H9 (cell line): Measurements from ENCODE around the gene DTNBP1. TPM values are rescaled to one million over a fixed set of nuclear protein-coding genes. Genes with fewer than 3 reads are reported as not detected.
A peak's percentile ranks its signal among the peaks of the same experiment; 100 is the strongest.

Source experiments
- DNase-seq: peaks from one replicate; pipeline ENCODE4 v3.0.0-alpha.2; 2017
- H2AFZ ChIP-seq: one replicate; pipeline ENCODE4 v1.6.1; 2013; ENCODE audit warnings: mild to moderate bottlenecking, low read length, control low read depth, moderate library complexity
- H2AK5ac ChIP-seq: 2 replicates; pipeline ENCODE4 v1.6.1; 2013; ENCODE audit warnings: low read length, control low read depth, mixed read lengths; ENCODE audit not compliant: insufficient read length
- H2BK120ac ChIP-seq: one replicate; pipeline ENCODE4 v1.6.1; 2013; ENCODE audit warnings: low read depth, mild to moderate bottlenecking, low read length, control low read depth, inconsistent platforms; ENCODE audit not compliant: poor library complexity, severe bottlenecking
- H2BK12ac ChIP-seq: 2 replicates; pipeline ENCODE4 v1.6.1; 2013; ENCODE audit warnings: low read length, control low read depth, mixed read lengths, low read depth; ENCODE audit not compliant: insufficient read length
- H2BK15ac ChIP-seq: 2 replicates; pipeline ENCODE4 v1.6.1; 2013; ENCODE audit warnings: low read depth, low read length, control low read depth
- H2BK20ac ChIP-seq: one replicate; pipeline ENCODE4 v1.6.1; 2013; ENCODE audit warnings: low read depth, mild to moderate bottlenecking, low read length, control low read depth, inconsistent platforms; ENCODE audit not compliant: poor library complexity, severe bottlenecking
- H2BK5ac ChIP-seq: 2 replicates; pipeline ENCODE4 v1.6.1; 2013; ENCODE audit warnings: low read length, control low read depth, mixed read lengths; ENCODE audit not compliant: insufficient read length
- H3K14ac ChIP-seq: 2 replicates; pipeline ENCODE4 v1.6.1; 2013; ENCODE audit warnings: low read length, control low read depth; ENCODE audit not compliant: insufficient read depth
- H3K18ac ChIP-seq: 2 replicates; pipeline ENCODE4 v1.6.1; 2013; ENCODE audit warnings: low read depth, mild to moderate bottlenecking, mixed read lengths, low read length, control low read depth; ENCODE audit not compliant: insufficient read length
- H3K23ac ChIP-seq: 2 replicates; pipeline ENCODE4 v1.6.1; 2013; ENCODE audit warnings: low read length, control low read depth, mixed read lengths, low read depth; ENCODE audit not compliant: insufficient read length
- H3K23me2 ChIP-seq: 2 replicates; pipeline ENCODE4 v1.6.1; 2013; ENCODE audit warnings: low read depth, mild to moderate bottlenecking, mixed read lengths, low read length, control low read depth; ENCODE audit not compliant: insufficient read length, poor library complexity, severe bottlenecking
- H3K27ac ChIP-seq: 2 replicates; pipeline ENCODE4 v1.5.1; 2013; ENCODE audit warnings: low read length, control low read depth, mixed read lengths, low read depth; ENCODE audit not compliant: insufficient read length
- H3K27me3 ChIP-seq: 2 replicates; pipeline ENCODE4 v1.6.1; 2013; ENCODE audit warnings: low read length, control low read depth, inconsistent platforms; ENCODE audit not compliant: insufficient read depth
- H3K4ac ChIP-seq: 2 replicates; pipeline ENCODE4 v1.6.1; 2013; ENCODE audit warnings: low read depth, mild to moderate bottlenecking, control low read depth, inconsistent platforms, low read length, moderate library complexity
- H3K4me1 ChIP-seq: 2 replicates; pipeline ENCODE4 v1.6.1; 2013; ENCODE audit warnings: low read length, control low read depth, inconsistent platforms; ENCODE audit not compliant: insufficient read depth
- H3K4me2 ChIP-seq: 2 replicates; pipeline ENCODE4 v1.6.1; 2013; ENCODE audit warnings: low read length, control low read depth, mixed read lengths; ENCODE audit not compliant: insufficient read length, insufficient read depth
- H3K56ac ChIP-seq: 2 replicates; pipeline ENCODE4 v1.6.1; 2013; ENCODE audit warnings: low read depth, mild to moderate bottlenecking, mixed read lengths, low read length, control low read depth; ENCODE audit not compliant: insufficient read length
- H3K79me1 ChIP-seq: 2 replicates; pipeline ENCODE4 v1.6.1; 2013; ENCODE audit warnings: low read depth, mild to moderate bottlenecking, moderate library complexity, low read length, control low read depth, inconsistent platforms; ENCODE audit not compliant: insufficient read depth, poor library complexity, severe bottlenecking
- H3K79me2 ChIP-seq: 2 replicates; pipeline ENCODE4 v1.6.1; 2013; ENCODE audit warnings: low read length, control low read depth, inconsistent platforms; ENCODE audit not compliant: insufficient read depth
- H3K9ac ChIP-seq: 2 replicates; pipeline ENCODE4 v1.6.1; 2013; ENCODE audit warnings: low read length, control low read depth, mixed read lengths; ENCODE audit not compliant: insufficient read length; ENCODE audit errors: extremely low read depth
- H3K9me3 ChIP-seq: one replicate; pipeline ENCODE4 v1.6.1; 2013; ENCODE audit warnings: low read depth, low read length, inconsistent platforms; ENCODE audit not compliant: control insufficient read depth
- H3T11ph ChIP-seq: one replicate; pipeline ENCODE4 v1.6.1; 2013; ENCODE audit warnings: mild to moderate bottlenecking, low read length, control low read depth, inconsistent platforms
- H4K20me1 ChIP-seq: one replicate; pipeline ENCODE4 v1.6.1; 2013; ENCODE audit not compliant: control insufficient read depth, insufficient read length, insufficient read depth
- H4K5ac ChIP-seq: 2 replicates; pipeline ENCODE4 v1.6.1; 2013; ENCODE audit warnings: low read depth, mild to moderate bottlenecking, mixed read lengths, low read length, control low read depth; ENCODE audit not compliant: insufficient read length
- H4K8ac ChIP-seq: replicated peaks from 2 replicates; pipeline ENCODE4 v1.6.1; 2013; ENCODE audit warnings: low read length, control low read depth, mixed read lengths, low read depth; ENCODE audit not compliant: insufficient read length
- H4K91ac ChIP-seq: 2 replicates; pipeline ENCODE4 v1.6.1; 2013; ENCODE audit warnings: low read depth, mild to moderate bottlenecking, moderate library complexity, mixed read lengths, low read length, control low read depth; ENCODE audit not compliant: insufficient read length
- H3K27ac Mint-ChIP-seq, 3 experiments: 2 replicates in 2 of 3; 3 replicates in 1 of 3; pipeline ENCODE4 v1.8.0; 2020 to 2021; ENCODE audit warnings: mixed read lengths in 3 of 3, mild to moderate bottlenecking in 1 of 3, moderate library complexity in 1 of 3
- H3K27me3 Mint-ChIP-seq: 2 replicates; pipeline ENCODE4 v1.8.0; 2021; ENCODE audit warnings: low read depth, mild to moderate bottlenecking, moderate library complexity, mixed read lengths
- H3K36me3 Mint-ChIP-seq, 3 experiments: 2 replicates in 2 of 3; 3 replicates in 1 of 3; pipeline ENCODE4 v1.8.0; 2020 to 2021; ENCODE audit warnings: low read depth in 3 of 3, mixed read lengths in 3 of 3; ENCODE audit not compliant: insufficient read depth in 1 of 3
- H3K4me1 Mint-ChIP-seq, 2 experiments: 2 replicates each; pipeline ENCODE4 v1.8.0; 2020; ENCODE audit warnings: mixed read lengths in 2 of 2
- H3K4me3 Mint-ChIP-seq, 2 experiments: 2 replicates in 1 of 2; 3 replicates in 1 of 2; pipeline ENCODE4 v1.8.0; 2020 to 2021; ENCODE audit warnings: mild to moderate bottlenecking in 2 of 2, mixed read lengths in 2 of 2, moderate library complexity in 1 of 2
- H3K9me3 Mint-ChIP-seq, 2 experiments: 2 replicates in 1 of 2; 3 replicates in 1 of 2; pipeline ENCODE4 v1.8.0; 2020; ENCODE audit warnings: mild to moderate bottlenecking in 2 of 2, mixed read lengths in 2 of 2, moderate library complexity in 1 of 2
- CTCF ChIP-seq: fragments of 200-600 bp; sonication (generic); conservative IDR thresholded peaks from 3 replicates; pipeline ENCODE4 v1.8.0; 2021; ENCODE audit warnings: antibody characterized with exemption, mild to moderate bottlenecking
- WGBS: extraction: QIAGEN DNeasy Blood & Tissue Kit; methylation state at CpG from one replicate; pipeline ENCODE4 v1.1.7; 2013; ENCODE audit warnings: missing lambda C conversion rate, low lambda C conversion rate, mixed read lengths; ENCODE audit not compliant: insufficient read length; ENCODE audit errors: extremely low coverage; 5-methylcytosine and 5-hydroxymethylcytosine counted together
- total RNA-seq: library from RNA; stranded (reverse); gene quantifications from 2 replicates; pipeline ENCODE4 v1.2.1, GENCODE V29; 2021

The DTNBP1 gene
- total RNA-seq, 1 experiment from 2014 or later: 12.9 TPM

GRCh38 chr6:15661853-15662325 is 939 bp downstream of the DTNBP1 start:
- Histone ChIP-seq H4K8ac (no peak overlapping the region), H3K23me2 (no peaks in the 10 kb centered on the region), H3K79me1 (no peaks in the 10 kb centered on the region), H2AFZ (no peak overlapping the region), H3K9me3 (no peaks in the 10 kb centered on the region), H4K91ac (no peak overlapping the region), H3K27ac (no peak overlapping the region), H3K4me1 (peaks cover 7% of the 10 kb centered on the region; the same call in 1 of the 2 replicates), H2BK120ac (no peak overlapping the region), H2BK20ac (no peak overlapping the region), H2BK12ac (no peak overlapping the region), H3K23ac (no peak overlapping the region), H4K20me1 (no peaks in the 10 kb centered on the region), H3K14ac (no peak overlapping the region), H3K27me3 (peaks cover 9% of the 10 kb centered on the region; the same call in 1 of the 2 replicates), H3K18ac (no peak overlapping the region), H3K79me2 (0 out of 2 replicates have a peak, but pooled peaks cover 1% of the 10 kb centered on the region), H2AK5ac (no peak overlapping the region), H3T11ph (no peak overlapping the region), H3K56ac (no peak overlapping the region), H2BK15ac (no peak overlapping the region), H3K4me2 (peak overlapping the region; percentile 33), H2BK5ac (no peak overlapping the region), H3K9ac (no peak overlapping the region), H3K4ac (no peak overlapping the region), H4K5ac (no peak overlapping the region)
- no peak for DNase-seq
- no peak for TF ChIP-seq CTCF
- WGBS: no CpG with 5 or more reads among the region's 26 CpGs
- Mint-ChIP-seq H3K4me1 (peaks cover 21 to 26% of the 10 kb centered on the region in 2 experiments), H3K27me3 (peaks cover 33% of the 10 kb centered on the region), H3K27ac (no peak overlapping the region), H3K9me3 (peaks cover 0 to 2% of the 10 kb centered on the region in 2 experiments; a peak in 2 of 5 replicates), H3K36me3 (peaks cover 0 to 4% (median 4%) of the 10 kb centered on the region in 3 experiments; a peak in 4 of 7 replicates), H3K4me3 (peak overlapping the region; percentile 76 to 82)
